GM11168 (cell line): Measurements from ENCODE around the gene RPS14.

ENCODE experiments used
- in situ Hi-C: fragments of 300-500 bp; cut with MboI; formaldehyde crosslinking; loops from one replicate; pipeline ENCODE4 v1.12.0; 2022; ENCODE audit warnings: low sequenced_read_pairs; ENCODE audit not compliant: unreplicated experiment

Gene RPS14

DNA sequence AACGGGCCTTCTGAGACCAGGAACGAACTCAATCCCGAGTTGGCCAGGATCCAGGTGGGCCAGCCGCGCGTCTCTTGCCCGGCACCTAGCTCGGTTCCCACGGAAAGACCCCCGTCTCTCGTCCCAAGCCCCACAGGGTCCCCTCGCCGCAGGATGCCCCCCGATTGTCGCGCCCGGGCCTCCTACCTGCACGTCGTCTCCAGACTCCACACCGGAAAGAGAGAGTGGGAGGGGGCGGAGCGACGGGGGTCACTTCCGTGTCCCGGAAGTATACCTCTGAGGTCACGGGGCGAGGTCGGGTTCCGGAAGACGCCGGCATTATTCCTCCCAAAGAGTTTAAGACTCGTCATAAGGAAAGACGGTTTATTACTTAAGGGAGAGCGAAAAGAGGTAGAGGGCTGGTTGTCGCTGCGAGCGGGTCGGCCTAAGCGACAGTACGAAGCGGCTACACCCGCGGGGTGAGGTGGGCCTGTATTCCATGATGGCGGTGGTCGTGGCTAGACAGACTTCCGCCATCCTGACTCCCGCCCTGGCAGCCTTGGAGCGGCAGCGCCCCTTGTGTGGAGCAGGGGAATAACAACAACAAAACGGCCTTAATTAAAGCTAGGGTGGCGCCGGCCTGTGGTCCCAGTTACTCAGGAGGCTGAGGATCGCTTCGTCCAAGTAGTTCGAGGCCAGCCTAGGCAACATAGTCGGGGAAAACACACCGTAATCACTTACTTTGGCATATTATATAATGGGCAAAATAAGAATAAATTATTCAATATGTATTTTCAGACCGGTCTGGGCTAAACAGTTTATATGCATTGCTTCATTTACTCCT lies at the start of gene RPS14:
Gene RPS14 (minus strand): TSS at position 223 of the 823 bp plus-strand sequence. CDS start 2,006 bp downstream, outside the sequence.
- in situ Hi-C loops, result loop anchor here (25.0 kb wide), 1 partner anchor 213 kb away; the partner anchor contains the start of gene MYOZ3

DNA sequence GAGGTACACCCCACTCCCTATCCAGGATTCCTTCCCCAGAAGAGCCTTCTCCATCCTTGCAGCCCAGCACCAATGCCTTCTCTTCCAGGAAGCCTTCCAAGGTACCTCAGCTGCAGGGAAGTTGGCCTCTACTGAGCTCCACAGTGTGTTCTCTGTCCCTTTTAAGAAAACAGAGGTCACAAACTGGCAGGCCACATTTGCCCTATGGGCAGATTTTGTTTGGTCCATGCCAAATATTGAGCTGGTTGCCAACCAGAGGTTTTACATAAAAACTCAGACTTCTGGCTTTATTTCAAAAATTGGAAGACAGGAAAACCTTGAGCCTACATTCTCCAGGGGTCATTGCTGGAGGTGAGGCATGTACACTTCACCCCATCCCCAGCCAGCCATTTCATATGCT lies 49.4 kb upstream of the RPS14 start:
- in situ Hi-C loops, result no loop called here

DNA sequence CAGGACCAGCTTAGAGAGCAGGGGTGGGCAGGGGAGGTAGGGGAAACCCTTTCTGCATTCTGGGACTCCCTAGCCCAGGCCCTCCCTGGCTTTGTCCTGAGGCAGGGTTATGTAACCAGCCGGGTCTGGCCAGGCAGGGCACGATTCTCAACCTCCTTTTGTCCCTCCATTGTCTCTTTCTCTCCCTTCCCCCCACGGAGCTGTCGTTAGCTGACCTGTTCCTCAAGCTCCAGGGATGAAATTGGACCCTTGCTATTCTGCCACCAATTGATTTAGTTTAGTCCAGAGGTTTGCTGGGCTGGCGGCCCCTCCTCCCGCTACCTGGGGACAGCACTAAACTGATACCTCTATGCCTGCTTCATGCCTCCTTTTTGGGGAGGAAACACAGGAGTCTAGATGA lies 49.0 kb upstream of the RPS14 start:
- in situ Hi-C loops, result no loop called here

DNA sequence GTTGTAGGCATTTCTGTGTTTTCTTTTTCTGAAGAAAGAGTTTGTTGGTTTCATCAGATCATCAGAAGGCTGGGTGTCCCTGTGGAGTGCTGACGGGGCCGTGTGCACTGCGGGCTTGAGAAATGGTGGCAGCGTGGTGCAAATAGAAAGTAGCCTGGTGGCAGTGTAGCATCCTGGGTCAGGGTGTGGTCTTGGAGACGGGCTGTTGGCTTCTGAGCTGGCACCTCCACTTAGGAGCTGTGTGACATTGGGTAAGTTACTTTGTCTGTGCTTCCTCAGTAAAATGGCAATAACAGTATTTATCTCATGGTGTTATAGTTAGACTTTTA lies 48.4 kb upstream of the RPS14 start:
- in situ Hi-C loops, result no loop called here

DNA sequence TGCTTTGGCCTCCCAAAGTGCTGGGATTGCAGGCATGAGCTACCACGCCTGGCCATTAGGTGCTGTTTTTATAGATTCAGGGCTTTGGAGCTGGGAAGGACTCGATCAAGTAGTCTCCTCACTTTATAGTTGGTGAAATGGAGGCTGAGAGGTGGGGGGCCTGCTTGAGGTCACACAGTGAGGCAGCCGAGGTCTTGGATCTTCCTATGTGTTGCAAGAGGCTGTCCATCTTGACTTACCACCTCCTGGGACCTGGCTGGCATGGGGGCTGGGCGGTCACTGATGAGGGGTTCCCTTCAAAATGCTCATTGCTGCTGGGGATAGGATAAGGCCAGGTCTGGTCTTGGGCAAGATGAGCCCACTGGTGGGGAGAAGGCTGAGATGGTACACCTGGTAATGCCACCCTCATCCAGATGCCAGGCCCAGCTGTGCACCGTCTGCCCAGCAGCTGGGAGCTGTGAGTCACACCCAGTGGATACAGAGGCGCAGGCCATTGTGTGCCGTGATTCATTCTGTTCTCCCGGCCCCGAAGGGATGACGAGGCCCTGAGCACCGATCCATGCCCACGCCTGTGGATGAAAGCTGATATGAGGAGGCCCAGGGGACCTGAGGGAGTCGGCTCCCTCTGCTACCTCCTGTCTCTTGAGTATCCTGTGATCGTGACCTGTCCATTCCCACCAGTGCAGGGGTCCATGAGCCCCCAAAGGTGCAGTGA lies 47.9 kb upstream of the RPS14 start:
- in situ Hi-C loops, result no loop called here

DNA sequence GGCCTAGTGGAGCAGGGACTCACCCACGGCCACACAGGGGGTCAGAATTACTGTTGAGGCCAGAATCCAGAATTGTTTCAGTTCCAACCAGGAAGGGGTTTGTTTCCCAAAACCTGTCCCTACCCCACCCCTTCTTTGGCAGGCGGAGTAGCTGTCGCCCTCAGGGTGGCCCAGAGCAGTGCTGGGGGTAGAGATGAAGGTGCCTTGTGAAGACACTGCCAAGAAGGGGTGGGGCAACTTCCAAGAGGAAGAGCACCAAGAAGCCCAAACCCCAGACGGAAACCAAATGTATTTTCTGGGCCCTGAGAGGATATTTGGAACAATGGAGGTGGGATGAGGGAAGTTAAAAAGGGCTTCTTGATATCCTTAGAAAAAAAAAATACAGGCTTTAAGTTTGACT lies 47.0 kb upstream of the RPS14 start:
- in situ Hi-C loops, result no loop called here

DNA sequence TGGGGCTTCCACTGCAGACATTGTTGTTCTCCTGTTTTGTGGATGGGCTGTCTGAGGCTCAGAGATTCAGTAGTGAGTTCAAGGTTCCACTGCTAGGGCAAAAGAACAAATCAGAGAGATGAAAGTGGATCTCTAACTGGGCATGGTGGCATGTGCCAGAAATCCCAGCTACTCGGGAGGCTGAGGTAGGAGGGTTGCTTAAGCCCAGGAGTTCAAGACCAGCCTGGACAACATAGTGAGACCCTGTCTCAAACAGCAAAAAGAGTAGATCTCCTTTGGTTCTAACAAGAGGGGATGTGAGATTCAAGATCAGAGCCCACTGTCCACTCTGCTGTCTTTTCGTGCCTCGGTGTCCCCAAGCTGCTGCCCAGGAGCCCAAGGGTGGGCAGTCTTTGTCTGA lies 46.6 kb upstream of the RPS14 start:
- in situ Hi-C loops, result no loop called here

DNA sequence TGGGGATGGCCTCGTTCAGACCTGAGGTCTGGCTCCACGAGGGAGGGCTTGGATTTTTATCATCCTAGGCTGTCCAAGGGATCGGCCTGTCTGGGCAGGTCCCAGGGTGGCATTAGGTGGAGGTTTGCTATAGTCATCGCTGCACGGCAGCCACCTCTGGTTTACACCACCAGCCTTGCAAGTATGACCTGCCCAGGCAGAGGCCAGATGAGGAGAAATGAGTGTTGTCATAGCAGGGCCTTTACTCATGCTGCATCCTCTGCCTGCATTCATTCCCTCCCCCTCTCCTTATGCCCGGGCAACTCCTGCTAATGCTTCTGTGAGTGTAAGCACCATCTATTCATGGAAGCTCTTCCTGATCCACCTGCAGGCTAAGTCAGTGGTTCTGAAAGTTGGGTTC lies 43.1 kb upstream of the RPS14 start:
- in situ Hi-C loops, result no loop called here

DNA sequence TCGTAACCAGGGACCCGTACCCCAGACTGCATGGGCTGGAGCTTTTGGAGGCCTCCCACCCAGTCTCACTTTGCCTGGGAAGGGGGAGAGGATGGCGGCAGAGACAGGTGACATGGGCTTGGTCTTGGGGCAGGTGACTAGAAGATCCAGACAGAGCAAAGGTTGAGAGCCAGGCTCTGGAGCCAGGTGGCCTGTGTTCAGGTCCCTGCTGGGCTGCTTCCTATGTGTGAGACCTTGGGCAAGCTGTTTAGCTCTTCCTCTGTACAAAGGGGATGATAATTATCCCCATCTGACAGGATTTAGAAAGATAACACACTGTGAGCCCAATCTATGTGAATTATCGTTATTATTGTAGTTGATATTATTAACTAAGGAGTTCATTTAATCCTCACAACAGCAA lies 42.3 kb upstream of the RPS14 start:
- in situ Hi-C loops, result no loop called here

DNA sequence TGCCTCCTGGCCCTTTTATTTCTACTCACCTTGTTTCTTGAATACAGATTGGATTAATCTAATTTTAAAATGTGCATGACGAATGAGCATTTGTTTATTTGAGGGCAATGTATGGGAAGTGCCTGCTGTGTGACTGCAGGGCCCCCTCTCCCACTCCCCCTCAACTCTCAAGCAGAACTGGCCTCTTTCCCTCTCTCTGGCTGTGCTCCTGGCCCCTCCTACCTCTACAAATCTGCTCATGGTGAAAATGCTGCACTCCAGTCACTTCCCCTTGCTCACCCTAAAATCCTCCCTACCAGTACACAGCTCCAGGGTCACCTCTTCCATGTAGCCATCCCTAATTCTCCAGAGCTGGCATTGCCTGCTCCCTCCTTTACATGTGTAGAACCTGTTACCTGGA lies 41.2 kb upstream of the RPS14 start:
- in situ Hi-C loops, result no loop called here

DNA sequence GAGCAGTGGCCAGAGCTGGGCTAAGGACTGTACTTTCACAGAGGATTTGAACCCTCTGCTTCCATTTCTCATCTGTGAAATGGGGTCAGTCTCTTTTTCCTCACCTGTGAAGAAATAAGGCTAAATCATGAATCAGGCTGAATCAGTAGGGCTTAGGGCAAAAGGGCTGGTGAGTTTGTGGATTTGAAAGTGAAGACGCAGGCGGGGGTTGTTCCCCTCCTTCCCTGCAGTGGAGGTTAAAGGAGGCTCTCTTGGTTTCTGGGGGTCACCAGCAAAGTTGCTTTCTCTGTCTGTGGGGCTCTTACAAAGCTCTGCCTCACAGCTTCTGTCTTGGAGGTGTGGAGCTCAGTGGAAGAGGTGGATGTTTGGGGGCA lies 40.7 kb upstream of the RPS14 start:
- in situ Hi-C loops, result no loop called here

DNA sequence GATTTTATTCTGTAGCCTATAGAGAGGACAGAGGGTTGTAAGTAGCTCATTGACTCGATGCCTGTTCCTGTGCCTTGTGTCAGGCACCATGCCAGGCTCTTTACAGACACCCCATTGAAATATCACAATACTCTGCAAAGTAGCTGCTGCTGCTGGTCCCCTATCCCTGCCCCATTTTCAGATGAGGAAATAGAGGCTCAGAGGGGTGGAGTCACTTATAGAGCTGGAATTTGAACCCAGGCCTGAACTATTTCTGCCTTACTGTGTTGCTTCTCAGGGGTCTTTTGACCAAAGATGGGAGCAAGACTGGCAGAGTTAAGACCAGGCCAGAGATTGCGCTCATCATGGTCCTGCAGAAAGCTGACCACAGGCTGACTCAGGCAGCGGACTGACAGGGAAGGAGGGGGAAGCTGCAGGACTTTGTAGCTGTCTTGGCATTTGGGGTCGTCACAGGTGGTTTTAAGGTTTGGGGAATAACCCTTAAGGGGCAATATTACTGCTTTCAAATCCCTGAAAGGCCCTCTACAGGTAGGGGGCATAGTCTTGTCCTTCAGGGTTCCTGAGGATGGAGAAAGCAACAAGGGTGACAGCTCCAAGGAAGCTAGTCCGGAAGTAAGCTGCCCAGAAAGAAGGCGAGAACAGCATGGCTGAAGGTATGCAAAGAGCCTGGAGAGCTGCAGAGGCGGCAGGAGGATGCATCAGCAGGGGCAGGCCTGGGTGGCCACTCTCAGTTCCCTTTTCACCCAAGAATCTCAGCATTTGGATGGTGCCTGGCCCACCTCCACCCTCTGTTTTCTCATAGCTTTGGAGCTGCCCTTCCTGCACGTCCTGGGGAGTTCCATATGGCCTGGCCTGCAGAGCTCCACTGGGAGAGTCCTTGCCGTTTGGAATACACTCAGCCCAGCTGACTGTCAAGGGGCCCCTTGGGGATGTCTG lies 40.1 kb upstream of the RPS14 start:
- in situ Hi-C loops, result no loop called here

DNA sequence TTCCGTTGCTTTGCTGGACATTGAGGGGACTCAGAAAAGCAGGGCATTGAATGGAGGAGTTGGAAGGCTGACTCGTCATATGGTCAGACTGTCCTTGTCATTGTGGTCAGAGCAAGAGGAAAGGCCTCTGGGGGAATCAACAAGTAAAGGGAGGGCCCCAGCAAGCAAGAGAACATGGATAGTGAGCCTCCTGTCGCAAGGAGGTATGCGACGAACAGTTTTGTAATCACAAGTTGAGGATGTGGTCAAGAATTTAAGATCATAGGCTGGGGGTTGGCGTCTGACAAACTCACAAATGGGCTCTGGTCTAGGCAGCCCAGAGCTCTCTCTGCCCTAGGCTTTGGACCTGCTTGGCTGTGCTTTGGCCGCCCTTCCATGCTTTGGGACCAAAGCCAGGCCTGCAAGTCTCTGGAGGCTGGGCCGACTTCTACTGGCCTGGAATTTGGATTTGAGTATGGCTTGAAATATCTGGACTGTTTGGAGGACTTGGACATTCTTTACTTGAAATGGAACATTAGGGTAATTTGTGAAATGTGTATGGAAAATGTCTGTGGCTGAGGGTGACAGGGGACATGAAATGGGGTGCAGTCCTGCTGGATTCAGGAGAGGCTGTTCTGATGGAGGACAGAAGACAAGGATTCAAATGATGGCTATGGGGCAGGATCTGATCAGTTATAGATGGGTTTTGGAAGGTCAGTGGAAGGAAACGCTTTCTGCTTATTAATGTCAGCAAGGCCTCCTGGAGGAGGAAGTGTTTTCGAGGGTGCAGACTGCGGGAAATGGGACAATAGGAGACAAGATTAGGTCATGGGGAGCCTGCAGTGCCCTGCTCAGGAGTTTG lies 39.2 kb upstream of the RPS14 start:
- in situ Hi-C loops, result no loop called here

DNA sequence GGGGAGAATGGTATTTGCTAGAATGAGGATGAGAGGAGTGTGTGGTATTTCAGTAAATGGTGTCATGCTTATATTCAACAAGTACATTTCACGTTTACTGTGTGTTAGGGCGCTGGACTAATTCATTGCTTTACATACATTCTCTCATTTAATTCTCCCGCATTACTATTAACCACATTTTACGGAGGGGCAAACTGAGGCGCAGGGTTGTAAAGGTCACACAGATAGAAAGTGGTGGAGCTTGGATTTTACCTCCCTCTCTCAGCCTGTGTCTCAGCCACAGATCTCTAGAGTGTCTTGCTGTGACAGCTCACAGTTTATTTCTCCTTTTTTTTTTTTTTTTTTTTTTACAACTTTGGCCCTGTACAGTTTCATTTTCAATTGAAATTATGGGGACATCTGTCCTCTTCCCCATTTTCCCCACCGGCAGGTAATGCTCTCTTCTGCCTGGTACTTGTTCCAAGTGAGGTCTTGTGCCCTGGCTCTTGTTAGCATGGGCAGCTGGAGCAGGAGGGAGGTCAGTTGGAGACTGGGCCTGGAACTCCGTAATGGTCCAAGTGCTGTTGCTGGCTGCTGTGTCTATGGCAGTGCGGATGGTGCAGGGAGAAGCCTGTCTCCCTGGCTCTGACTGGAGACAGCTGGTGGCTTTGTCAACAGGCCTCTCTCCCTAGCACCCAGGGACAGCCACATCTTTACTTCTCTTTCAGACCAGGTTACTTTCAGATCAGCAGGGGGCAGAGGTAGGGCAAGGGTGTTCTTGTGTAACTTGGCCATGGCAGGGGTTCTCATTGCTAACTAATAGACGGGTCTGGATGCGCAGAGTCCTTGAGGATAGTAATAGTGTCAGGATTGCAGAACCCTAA lies 37.9 kb upstream of the RPS14 start:
- in situ Hi-C loops, result no loop called here

DNA sequence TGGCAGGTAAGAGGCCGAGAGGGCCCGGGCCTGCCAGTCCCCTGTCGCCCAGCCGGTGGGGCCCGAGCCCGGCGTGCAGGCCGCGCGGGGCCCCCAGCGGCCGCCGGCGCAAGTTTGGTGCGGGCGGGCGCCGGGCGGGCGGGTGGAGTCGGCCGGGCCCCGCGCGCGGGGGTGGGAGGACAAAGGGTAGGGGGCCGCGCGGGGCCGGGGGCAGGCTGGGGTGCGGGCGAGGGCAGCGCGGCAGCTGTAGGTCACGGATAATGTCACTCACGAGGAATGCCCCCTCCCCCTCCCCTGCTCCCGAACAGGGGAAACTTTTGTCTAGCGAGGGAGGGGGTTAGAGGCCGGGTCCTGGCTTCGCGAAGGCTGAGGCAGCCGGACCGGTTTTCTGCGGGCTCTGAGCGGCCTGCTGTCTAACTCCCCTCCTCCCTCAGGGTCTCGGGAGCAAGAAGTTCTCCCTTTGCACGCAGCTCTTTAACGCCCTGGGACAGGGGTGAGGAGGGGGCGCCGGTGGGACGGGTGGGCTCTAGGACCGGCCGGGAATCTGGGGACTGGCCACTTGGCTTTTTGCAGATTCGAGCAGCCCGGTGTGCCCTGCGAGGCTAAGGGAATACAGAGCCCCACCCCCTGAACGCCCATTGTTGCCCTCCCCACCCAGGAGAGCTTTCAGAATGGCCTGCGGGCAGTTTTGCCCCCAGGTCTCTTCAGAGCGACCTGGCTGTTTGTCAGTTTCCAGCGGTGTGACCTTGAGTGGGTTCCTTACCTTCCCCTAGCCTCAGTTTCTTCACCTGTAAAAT lies 37.1 kb upstream of the RPS14 start:
- in situ Hi-C loops, result no loop called here

DNA sequence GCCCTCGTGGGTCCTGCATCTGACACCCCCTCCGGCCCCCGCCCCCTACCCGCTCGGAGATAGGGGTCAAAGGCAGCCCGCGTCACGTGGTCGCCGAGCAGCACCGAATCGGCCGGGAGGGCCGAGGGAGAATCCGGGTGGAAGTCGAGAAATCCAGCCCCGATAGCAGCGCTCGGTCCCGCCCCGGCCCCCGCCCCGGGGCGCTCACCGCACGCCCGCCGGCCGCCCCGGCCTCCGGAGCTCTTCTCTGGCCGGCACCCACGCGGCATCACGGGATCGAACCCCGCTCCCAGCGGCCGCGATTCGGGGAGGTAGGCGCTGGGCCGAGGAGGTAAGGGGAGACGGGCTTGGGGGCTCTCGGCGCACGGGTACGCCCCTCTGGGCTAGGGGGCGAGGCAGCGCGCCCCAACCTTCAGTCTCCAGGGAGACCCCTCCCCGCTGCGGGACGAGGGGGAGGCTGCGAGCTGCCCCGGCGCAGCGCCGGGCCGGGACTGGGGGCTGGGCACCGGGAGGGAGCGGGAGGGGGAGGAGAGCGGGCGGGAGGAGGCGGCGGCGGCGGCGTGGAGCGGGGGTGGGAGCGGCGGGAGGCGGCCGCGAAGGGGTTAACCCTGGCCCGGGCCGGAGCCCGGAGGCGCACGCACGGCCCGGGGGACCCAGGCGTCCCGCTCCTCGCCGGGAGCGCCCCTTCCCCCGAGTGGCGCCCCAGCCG lies 36.3 kb upstream of the RPS14 start:
- in situ Hi-C loops, result no loop called here

DNA sequence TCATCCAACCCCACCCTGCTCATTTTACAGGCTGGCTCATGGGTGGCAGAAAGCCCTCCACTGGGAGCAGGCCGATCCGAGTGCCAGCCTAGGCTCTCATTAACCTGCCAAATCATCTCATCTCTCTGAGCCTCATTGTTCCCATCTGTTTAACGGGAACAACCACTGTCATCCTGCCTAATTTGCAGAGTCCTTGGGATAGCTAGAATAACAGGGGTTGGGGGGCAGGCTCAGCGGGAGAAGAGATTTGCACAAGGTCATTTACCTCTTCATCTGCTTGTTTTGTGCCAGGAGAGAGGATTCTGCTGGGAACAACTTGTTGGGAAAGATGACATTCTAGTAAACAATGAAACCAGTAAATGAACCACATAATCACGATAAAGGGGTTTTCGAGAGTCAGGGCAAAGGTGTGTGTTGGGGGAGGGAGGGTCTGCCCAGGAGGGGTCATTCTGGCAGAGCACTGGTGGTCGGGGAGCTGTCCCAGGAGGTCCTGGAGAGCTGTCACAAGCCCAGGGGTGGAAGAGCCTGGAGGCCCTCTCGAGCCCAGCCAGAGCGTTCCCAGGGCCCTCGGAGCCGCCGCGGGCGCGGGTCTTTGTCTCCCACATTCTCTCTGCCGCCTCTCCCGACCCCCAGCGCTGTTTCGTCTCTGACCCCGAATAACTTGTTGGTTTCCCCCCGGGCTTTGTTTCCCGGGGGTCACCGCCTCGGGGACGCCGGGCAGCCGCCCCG lies 35.6 kb upstream of the RPS14 start:
- in situ Hi-C loops, result no loop called here
